Measurements from ENCODE around the gene LANCL3.

GRCh38 chrX:37542791-37543190 lies 28.7 kb upstream of the LANCL3 start:
- TF ChIP-seq CTCF (IDR thresholded peaks at IDR 0.05), result no peak
- TF ChIP-seq POLR2A (IDR thresholded peaks at IDR 0.05), result no peak
